ENCODE results near the gene ITGBL1. TPM values are rescaled to one million over a fixed set of nuclear protein-coding genes. Genes with fewer than 3 reads are reported as not detected.

ITGBL1 gene
- total and polyA plus RNA-seq, 8 donors: 0.63 to 9.5 (median 1.6) TPM

GRCh38 chr13:101626925-101627555, 174.6 kb downstream of the ITGBL1 start:
- Histone ChIP-seq H3K36me3 (no peaks in the 10 kb centered on the region), H3K9me3 (no peaks in the 10 kb centered on the region), H3K27ac (no peak overlapping the region), H3K4me3 (peak overlapping the region in 1 of 4 donors; percentile 23), H3K4me1 (no peaks in the 10 kb centered on the region), H3K27me3 (no peaks in the 10 kb centered on the region)
- intact Hi-C loops (cut with DNase I): no loop called here
- FAIRE-seq (no peak), ATAC-seq (peak in 2 of 4 donors; percentile 36 to 39), DNase-seq (no peak)
- no peak for TF ChIP-seq CTCF (IDR thresholded peaks at IDR 0.05)
- 48 to 59% methylated on average over 4 of the region's 4 CpGs for WGBS, 2 donors

GRCh38 chr13:101627556-101627943, 175.1 kb downstream of the ITGBL1 start:
- no peak for TF ChIP-seq CTCF (IDR thresholded peaks at IDR 0.05)
- intact Hi-C loops (cut with DNase I): no loop called here
- DNase-seq (no peak), FAIRE-seq (no peak), ATAC-seq (peak in 1 of 4 donors; percentile 18)
- Histone ChIP-seq H3K9me3 (no peaks in the 10 kb centered on the region), H3K27ac (no peak overlapping the region), H3K36me3 (no peaks in the 10 kb centered on the region), H3K27me3 (no peaks in the 10 kb centered on the region), H3K4me1 (no peaks in the 10 kb centered on the region), H3K4me3 (no peak overlapping the region)
- 40 to 46% methylated on average over 5 of the region's 5 CpGs for WGBS, 2 donors

GRCh38 chr13:101628900-101629299, 176.4 kb downstream of the ITGBL1 start:
- intact Hi-C loops (cut with DNase I): no loop called here
- H3K4me3 ChIP-seq: no peak overlapping the region
- H3K4me1 ChIP-seq: no peaks in the 10 kb centered on the region
- no peak overlapping the region for H3K27ac ChIP-seq
- TF ChIP-seq CTCF (IDR thresholded peaks at IDR 0.05): no peak
- FAIRE-seq (no peak), DNase-seq (no peak), ATAC-seq (no peak)
- no peaks in the 10 kb centered on the region for H3K27me3 ChIP-seq
- no peaks in the 10 kb centered on the region for H3K36me3 ChIP-seq
- 56 to 58% methylated on average over 1 of the region's 1 CpG for WGBS, 2 donors
- no peaks in the 10 kb centered on the region for H3K9me3 ChIP-seq

- H3K4me3 ChIP-seq: no peak overlapping the region
- no peaks in the 10 kb centered on the region for H3K36me3 ChIP-seq
- no peak for TF ChIP-seq CTCF (IDR thresholded peaks at IDR 0.05)
- intact Hi-C loops (cut with DNase I): no loop called here
- FAIRE-seq: no peak
- no peak for ATAC-seq
- no peaks in the 10 kb centered on the region for H3K9me3 ChIP-seq
- no peak for DNase-seq
- H3K4me1 ChIP-seq: no peaks in the 10 kb centered on the region
- no peaks in the 10 kb centered on the region for H3K27me3 ChIP-seq
- H3K27ac ChIP-seq: no peak overlapping the region
These were observed 178.9 kb downstream of the ITGBL1 start for GRCh38 chr13:101631395-101631794.

GRCh38 chr13:101634142-101634541, 181.7 kb downstream of the ITGBL1 start:
- Histone ChIP-seq H3K27ac (no peak overlapping the region), H3K27me3 (no peaks in the 10 kb centered on the region), H3K9me3 (no peaks in the 10 kb centered on the region), H3K36me3 (no peaks in the 10 kb centered on the region), H3K4me1 (no peaks in the 10 kb centered on the region), H3K4me3 (no peak overlapping the region)
- no peak for TF ChIP-seq CTCF (IDR thresholded peaks at IDR 0.05)
- no peak for ATAC-seq
- FAIRE-seq: no peak
- 43 to 72% methylated on average over 2 of the region's 2 CpGs for WGBS, 2 donors
- intact Hi-C loops (cut with DNase I): no loop called here
- no peak for DNase-seq

Measured in pancreas (tissue), 10 donors.